ENCODE measurements around the gene AGPAT2. TPM values are rescaled to one million over a fixed set of nuclear protein-coding genes. Genes with fewer than 3 reads are reported as not detected.

Gene AGPAT2
- total and polyA plus RNA-seq, 2 experiments from 2014 or later, result 31.8 to 44.7 TPM

- TF ChIP-seq ETS1 (IDR thresholded peaks at IDR 0.05) (no peak), JUNB (IDR thresholded peaks at IDR 0.05; ENCODE audit: unreplicated experiment) (no peak), POLR2AphosphoS5 (IDR thresholded peaks at IDR 0.05; ENCODE audit: low read depth) (no peak), ZNF114 (CRISPR knock-in tag; IDR thresholded peaks at IDR 0.05) (no peak), ZNF331 (CRISPR knock-in tag; IDR thresholded peaks at IDR 0.05; ENCODE audit: low read depth) (no peak), STAT1 (IDR thresholded peaks at IDR 0.05; ENCODE audit: unreplicated experiment) (no peak), NANOG (IDR thresholded peaks at IDR 0.05; ENCODE audit: borderline replicate concordance) (no peak), CREB1 (CRISPR knock-in tag; IDR thresholded peaks at IDR 0.05; ENCODE audit: low read depth) (no peak), EZH2phosphoT487 (IDR thresholded peaks at IDR 0.05; ENCODE audit: unreplicated experiment) (no peak)
- TF ChIP-seq, protein P1, sequence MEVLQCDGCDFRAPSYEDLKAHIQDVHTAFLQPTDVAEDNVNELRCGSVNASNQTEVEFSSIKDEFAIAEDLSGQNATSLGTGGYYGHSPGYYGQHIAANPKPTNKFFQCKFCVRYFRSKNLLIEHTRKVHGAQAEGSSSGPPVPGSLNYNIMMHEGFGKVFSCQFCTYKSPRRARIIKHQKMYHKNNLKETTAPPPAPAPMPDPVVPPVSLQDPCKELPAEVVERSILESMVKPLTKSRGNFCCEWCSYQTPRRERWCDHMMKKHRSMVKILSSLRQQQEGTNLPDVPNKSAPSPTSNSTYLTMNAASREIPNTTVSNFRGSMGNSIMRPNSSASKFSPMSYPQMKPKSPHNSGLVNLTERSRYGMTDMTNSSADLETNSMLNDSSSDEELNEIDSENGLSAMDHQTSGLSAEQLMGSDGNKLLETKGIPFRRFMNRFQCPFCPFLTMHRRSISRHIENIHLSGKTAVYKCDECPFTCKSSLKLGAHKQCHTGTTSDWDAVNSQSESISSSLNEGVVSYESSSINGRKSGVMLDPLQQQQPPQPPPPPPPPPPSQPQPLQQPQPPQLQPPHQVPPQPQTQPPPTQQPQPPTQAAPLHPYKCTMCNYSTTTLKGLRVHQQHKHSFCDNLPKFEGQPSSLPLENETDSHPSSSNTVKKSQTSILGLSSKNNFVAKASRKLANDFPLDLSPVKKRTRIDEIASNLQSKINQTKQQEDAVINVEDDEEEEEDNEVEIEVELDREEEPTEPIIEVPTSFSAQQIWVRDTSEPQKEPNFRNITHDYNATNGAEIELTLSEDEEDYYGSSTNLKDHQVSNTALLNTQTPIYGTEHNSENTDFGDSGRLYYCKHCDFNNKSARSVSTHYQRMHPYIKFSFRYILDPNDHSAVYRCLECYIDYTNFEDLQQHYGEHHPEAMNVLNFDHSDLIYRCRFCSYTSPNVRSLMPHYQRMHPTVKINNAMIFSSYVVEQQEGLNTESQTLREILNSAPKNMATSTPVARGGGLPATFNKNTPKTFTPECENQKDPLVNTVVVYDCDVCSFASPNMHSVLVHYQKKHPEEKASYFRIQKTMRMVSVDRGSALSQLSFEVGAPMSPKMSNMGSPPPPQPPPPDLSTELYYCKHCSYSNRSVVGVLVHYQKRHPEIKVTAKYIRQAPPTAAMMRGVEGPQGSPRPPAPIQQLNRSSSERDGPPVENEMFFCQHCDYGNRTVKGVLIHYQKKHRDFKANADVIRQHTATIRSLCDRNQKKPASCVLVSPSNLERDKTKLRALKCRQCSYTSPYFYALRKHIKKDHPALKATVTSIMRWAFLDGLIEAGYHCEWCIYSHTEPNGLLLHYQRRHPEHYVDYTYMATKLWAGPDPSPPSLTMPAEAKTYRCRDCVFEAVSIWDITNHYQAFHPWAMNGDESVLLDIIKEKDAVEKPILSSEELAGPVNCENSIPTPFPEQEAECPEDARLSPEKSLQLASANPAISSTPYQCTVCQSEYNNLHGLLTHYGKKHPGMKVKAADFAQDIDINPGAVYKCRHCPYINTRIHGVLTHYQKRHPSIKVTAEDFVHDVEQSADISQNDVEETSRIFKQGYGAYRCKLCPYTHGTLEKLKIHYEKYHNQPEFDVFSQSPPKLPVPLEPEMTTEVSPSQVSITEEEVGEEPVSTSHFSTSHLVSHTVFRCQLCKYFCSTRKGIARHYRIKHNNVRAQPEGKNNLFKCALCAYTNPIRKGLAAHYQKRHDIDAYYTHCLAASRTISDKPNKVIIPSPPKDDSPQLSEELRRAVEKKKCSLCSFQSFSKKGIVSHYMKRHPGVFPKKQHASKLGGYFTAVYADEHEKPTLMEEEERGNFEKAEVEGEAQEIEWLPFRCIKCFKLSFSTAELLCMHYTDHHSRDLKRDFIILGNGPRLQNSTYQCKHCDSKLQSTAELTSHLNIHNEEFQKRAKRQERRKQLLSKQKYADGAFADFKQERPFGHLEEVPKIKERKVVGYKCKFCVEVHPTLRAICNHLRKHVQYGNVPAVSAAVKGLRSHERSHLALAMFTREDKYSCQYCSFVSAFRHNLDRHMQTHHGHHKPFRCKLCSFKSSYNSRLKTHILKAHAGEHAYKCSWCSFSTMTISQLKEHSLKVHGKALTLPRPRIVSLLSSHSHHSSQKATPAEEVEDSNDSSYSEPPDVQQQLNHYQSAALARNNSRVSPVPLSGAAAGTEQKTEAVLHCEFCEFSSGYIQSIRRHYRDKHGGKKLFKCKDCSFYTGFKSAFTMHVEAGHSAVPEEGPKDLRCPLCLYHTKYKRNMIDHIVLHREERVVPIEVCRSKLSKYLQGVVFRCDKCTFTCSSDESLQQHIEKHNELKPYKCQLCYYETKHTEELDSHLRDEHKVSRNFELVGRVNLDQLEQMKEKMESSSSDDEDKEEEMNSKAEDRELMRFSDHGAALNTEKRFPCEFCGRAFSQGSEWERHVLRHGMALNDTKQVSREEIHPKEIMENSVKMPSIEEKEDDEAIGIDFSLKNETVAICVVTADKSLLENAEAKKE (CRISPR knock-in tag; IDR thresholded peaks at IDR 0.05), result no peak
- TF ChIP-seq, protein P2, sequence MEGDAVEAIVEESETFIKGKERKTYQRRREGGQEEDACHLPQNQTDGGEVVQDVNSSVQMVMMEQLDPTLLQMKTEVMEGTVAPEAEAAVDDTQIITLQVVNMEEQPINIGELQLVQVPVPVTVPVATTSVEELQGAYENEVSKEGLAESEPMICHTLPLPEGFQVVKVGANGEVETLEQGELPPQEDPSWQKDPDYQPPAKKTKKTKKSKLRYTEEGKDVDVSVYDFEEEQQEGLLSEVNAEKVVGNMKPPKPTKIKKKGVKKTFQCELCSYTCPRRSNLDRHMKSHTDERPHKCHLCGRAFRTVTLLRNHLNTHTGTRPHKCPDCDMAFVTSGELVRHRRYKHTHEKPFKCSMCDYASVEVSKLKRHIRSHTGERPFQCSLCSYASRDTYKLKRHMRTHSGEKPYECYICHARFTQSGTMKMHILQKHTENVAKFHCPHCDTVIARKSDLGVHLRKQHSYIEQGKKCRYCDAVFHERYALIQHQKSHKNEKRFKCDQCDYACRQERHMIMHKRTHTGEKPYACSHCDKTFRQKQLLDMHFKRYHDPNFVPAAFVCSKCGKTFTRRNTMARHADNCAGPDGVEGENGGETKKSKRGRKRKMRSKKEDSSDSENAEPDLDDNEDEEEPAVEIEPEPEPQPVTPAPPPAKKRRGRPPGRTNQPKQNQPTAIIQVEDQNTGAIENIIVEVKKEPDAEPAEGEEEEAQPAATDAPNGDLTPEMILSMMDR (conservative IDR thresholded peaks at IDR 0.05; ENCODE audit: low read depth in 2 of 2), result no peak
- ATAC-seq, result peak; percentile 12
- H3F3A ChIP-seq (replicated peaks; ENCODE audit: low read depth), result peaks cover 28% of the 10 kb centered on the region
- H3K9me2 ChIP-seq (ENCODE audit: insufficient read depth), result no peaks in the 10 kb centered on the region
- DNase-seq (ENCODE audit: low spot score), result no peak
- H3K4me3 Mint-ChIP-seq, result no peak overlapping the region
- H3K27me3 ChIP-seq (ENCODE audit: insufficient read depth), result no peaks in the 10 kb centered on the region
- peaks cover 30% of the 10 kb centered on the region for H3K36me3 Mint-ChIP-seq (ENCODE audit: low read depth)
- H3K27me3 Mint-ChIP-seq (ENCODE audit: insufficient read depth, low read depth, poor library complexity), result peaks cover 29% of the 10 kb centered on the region
- H2AFZ ChIP-seq, result no peak overlapping the region
- H3K4me3 ChIP-seq, result no peak overlapping the region
- H3K4me1 ChIP-seq (ENCODE audit: insufficient read depth), result no peaks in the 10 kb centered on the region; the same call in 1 of the 2 replicates
- no peak overlapping the region for H3K4me2 ChIP-seq
- H3K4me1 Mint-ChIP-seq, result peaks cover 8% of the 10 kb centered on the region
- H4K20me1 ChIP-seq (replicated peaks; ENCODE audit: insufficient read depth), result peaks cover 13% of the 10 kb centered on the region
- no peaks in the 10 kb centered on the region for H3K9me3 Mint-ChIP-seq
- H3K27ac Mint-ChIP-seq, result no peak overlapping the region
- H3K36me3 ChIP-seq (ENCODE audit: insufficient read depth), result peaks cover 14% of the 10 kb centered on the region
- H3K79me2 ChIP-seq (replicated peaks; ENCODE audit: insufficient read depth), result peaks cover 1% of the 10 kb centered on the region
- no peak overlapping the region for H3K27ac ChIP-seq (ENCODE audit: low read depth)
These were observed 33.1 kb upstream of the AGPAT2 start for GRCh38 chr9:136720251-136720897.
